K562 (cell line): ENCODE results near the gene FMNL2. TPM values are rescaled to one million over a fixed set of nuclear protein-coding genes. Genes with fewer than 3 reads are reported as not detected.

Source experiments
- ATAC-seq: fragments of 200-7000 bp; cut with Tn5 transposase; 3 replicates; pipeline ENCODE4 v1.9.1; 2020; ENCODE audit warnings: moderate library complexity
- BruUV-seq: library from RNA; stranded (reverse); fragments of 400-500 nt; replicated peaks from 2 replicates; lab custom pipeline; 2021; lab: Mats Ljungman, UMichigan
- CTCF ChIA-PET: fragments of 300-600 bp; formaldehyde crosslinking; extraction: SDS; loops from one replicate; lab custom pipeline; 2021; ENCODE audit warnings: low intra/inter-chr PET ratio; lab: Yijun Ruan, JAX
- POLR2A ChIA-PET: fragments of 300-600, 350-650 bp; sonication (Branson Sonifier 250); formaldehyde crosslinking; extraction: SDS; loops from one replicate; lab custom pipeline; 2021; ENCODE audit warnings: antibody characterized with exemption, inconsistent platforms; lab: Yijun Ruan, JAX
- DNase-seq, 4 experiments: peaks; one replicate each; pipeline versions ENCODE4 v3.0.0 to v3.0.0-alpha.2; 2011 to 2018; ENCODE audit warnings: low spot score in 3 of 4, mixed read lengths in 3 of 4; ENCODE audit errors: extremely low read depth in 1 of 4
- FAIRE-seq: peaks from 2 replicates; lab custom pipeline; 2011; peaks lifted over from hg19 to GRCh38; lab: Jason Lieb, UNC
- H2AFZ ChIP-seq: 2 replicates; pipeline ENCODE4 v1.6.0; 2011; ENCODE audit warnings: low read depth, low read length, control low read depth, inconsistent platforms
- H3K27ac ChIP-seq: fragments of 200-600 bp; 3 replicates; pipeline ENCODE4 v1.8.0; 2011; ENCODE audit warnings: low read depth, mild to moderate bottlenecking, control low read depth, inconsistent platforms, low read length, moderate library complexity, mixed read lengths; ENCODE audit errors: extremely low read depth
- H3K27me3 ChIP-seq, 2 experiments: fragments of 300-600 bp in 1 of 2; 2 replicates in 1 of 2; 3 replicates in 1 of 2; pipeline versions ENCODE4 v1.6.0 to v1.8.0; 2011; ENCODE audit warnings: inconsistent platforms in 2 of 2, low read length in 2 of 2, mild to moderate bottlenecking in 1 of 2, mixed read lengths in 1 of 2, moderate library complexity in 1 of 2; ENCODE audit not compliant: control insufficient read depth in 2 of 2, insufficient read depth in 2 of 2
- H3K36me3 ChIP-seq: fragments of 300-600 bp; 3 replicates; pipeline ENCODE4 v1.8.0; 2011; ENCODE audit warnings: mild to moderate bottlenecking, low read length, inconsistent platforms; ENCODE audit not compliant: control insufficient read depth, insufficient read depth
- H3K4me1 ChIP-seq, 2 experiments: fragments of 200-600 bp in 1 of 2; replicated peaks in 1 of 2; 2 replicates in 1 of 2; 3 replicates in 1 of 2; pipeline versions ENCODE4 v1.5.1 to v1.8.0; 2011; ENCODE audit warnings: inconsistent platforms in 2 of 2, low read length in 2 of 2, mild to moderate bottlenecking in 1 of 2, mixed read lengths in 1 of 2, moderate library complexity in 1 of 2; ENCODE audit not compliant: control insufficient read depth in 2 of 2, insufficient read depth in 2 of 2
- H3K4me2 ChIP-seq: 2 replicates; pipeline ENCODE4 v1.6.1; 2011; ENCODE audit warnings: low read length, control low read depth, inconsistent platforms, mixed read lengths; ENCODE audit not compliant: insufficient read depth
- H3K4me3 ChIP-seq: fragments of 200-600 bp; sonication (generic), shearing (Covaris generic); 2 replicates; pipeline ENCODE4 v1.5.1; 2016; ENCODE audit warnings: control low read depth, inconsistent platforms
- H3K79me2 ChIP-seq: fragments of 200-600 bp; 3 replicates; pipeline ENCODE4 v1.8.0; 2011; ENCODE audit warnings: low read length, inconsistent platforms; ENCODE audit not compliant: control insufficient read depth, insufficient read depth
- H3K9ac ChIP-seq, 2 experiments: 2 replicates each; pipeline versions ENCODE4 v1.6.0 to v1.6.1; 2011; ENCODE audit warnings: low read depth in 2 of 2, low read length in 2 of 2, control low read depth in 1 of 2, inconsistent platforms in 1 of 2, mild to moderate bottlenecking in 1 of 2, mixed read lengths in 1 of 2; ENCODE audit not compliant: insufficient read depth in 1 of 2
- H3K9me1 ChIP-seq: one replicate; pipeline ENCODE4 v1.6.0; 2011; ENCODE audit warnings: inconsistent platforms, mild to moderate bottlenecking, low read length, moderate library complexity; ENCODE audit not compliant: control insufficient read depth, insufficient read depth
- H3K9me3 ChIP-seq: replicated peaks from 2 replicates; pipeline ENCODE4 v1.5.1; 2011; ENCODE audit warnings: low read depth, low read length, inconsistent platforms; ENCODE audit not compliant: control insufficient read depth, insufficient read depth
- H4K20me1 ChIP-seq: replicated peaks from 2 replicates; pipeline ENCODE4 v1.6.1; 2011; ENCODE audit warnings: low read length, inconsistent platforms, mixed read lengths; ENCODE audit not compliant: control insufficient read depth, insufficient read depth
- ADNP ChIP-seq: fragments of 200-800 bp; sonication (Bioruptor generic); IDR thresholded peaks from 2 replicates; pipeline ENCODE4 v1.6.1; 2016; ENCODE audit warnings: missing genetic modification characterization, missing compliant biosample characterization
- DNMT1 ChIP-seq: fragments of 450-650 bp; IDR thresholded peaks from 2 replicates; pipeline ENCODE4 v1.6.1; 2016; ENCODE audit warnings: antibody characterized with exemption, mild to moderate bottlenecking
- EHMT2 ChIP-seq: fragments of 450-650 bp; IDR thresholded peaks from 2 replicates; pipeline ENCODE4 v1.6.1; 2018; ENCODE audit warnings: antibody characterized with exemption
- ESRRB ChIP-seq: fragments of 250-450 bp; sonication (Bioruptor Pico); IDR thresholded peaks from 2 replicates; pipeline ENCODE4 v1.5.0; 2020; ENCODE audit warnings: mild to moderate bottlenecking, moderate library complexity, borderline replicate concordance
- ETV6 ChIP-seq, 3 experiments: fragments of 150-350 bp in 1 of 3; sonication (generic) in 1 of 3; formaldehyde crosslinking in 1 of 3; IDR thresholded peaks; 2 replicates each; pipeline versions ENCODE4 v1.6.1 to v1.8.0; 2014 to 2022; ENCODE audit warnings: borderline replicate concordance in 2 of 3, low read depth in 2 of 3, antibody characterized with exemption in 1 of 3, low read length in 1 of 3, mild to moderate bottlenecking in 1 of 3, missing genetic modification reagents in 1 of 3
- EWSR1 ChIP-seq: fragments of 450-650 bp; IDR thresholded peaks from 2 replicates; pipeline ENCODE4 v1.6.1; 2018; ENCODE audit warnings: borderline replicate concordance, mild to moderate bottlenecking, low read depth, moderate library complexity; ENCODE audit not compliant: partially characterized antibody
- FIP1L1 ChIP-seq: fragments of 200-400 bp; formaldehyde crosslinking; IDR thresholded peaks from 2 replicates; pipeline ENCODE4 v1.6.1; 2018; ENCODE audit warnings: mild to moderate bottlenecking, low read depth, low read length; ENCODE audit not compliant: poor library complexity, severe bottlenecking
- IRF2 ChIP-seq: sonication (generic); formaldehyde crosslinking; IDR thresholded peaks from 2 replicates; pipeline ENCODE4 v1.8.1; 2022; ENCODE audit warnings: mild to moderate bottlenecking, missing genetic modification reagents
- KAT8 ChIP-seq: fragments of 450-650 bp; IDR thresholded peaks from 2 replicates; pipeline ENCODE4 v1.6.1; 2016; ENCODE audit warnings: low read depth, mild to moderate bottlenecking
- OTX1 ChIP-seq: fragments of 450-650 bp; formaldehyde crosslinking; IDR thresholded peaks from 2 replicates; pipeline ENCODE4 v1.4.0; 2022; ENCODE audit warnings: mild to moderate bottlenecking
- RAD51 ChIP-seq: fragments of 450-650 bp; IDR thresholded peaks from 2 replicates; pipeline ENCODE4 v1.7.1; 2016; ENCODE audit warnings: low read depth, mild to moderate bottlenecking, borderline replicate concordance
- RFX5 ChIP-seq: IDR thresholded peaks from 2 replicates; pipeline ENCODE4 v1.6.1; 2011; ENCODE audit warnings: low read depth, mild to moderate bottlenecking, improper control_type of control experiment, low read length
- SNIP1 ChIP-seq: fragments of 450-650 bp; IDR thresholded peaks from 2 replicates; pipeline ENCODE4 v1.7.1; 2017; ENCODE audit warnings: low read depth, mild to moderate bottlenecking
- SRF ChIP-seq, 2 experiments: fragments of 250-450, 450-650 bp in 1 of 2; sonication (Bioruptor Pico) in 1 of 2; sonication (generic) in 1 of 2; formaldehyde crosslinking; IDR thresholded peaks; 2 replicates each; pipeline versions ENCODE4 v1.5.0 to v1.5.1; 2020 to 2022; ENCODE audit warnings: mild to moderate bottlenecking in 1 of 2, missing genetic modification reagents in 1 of 2
- TBP ChIP-seq: optimal IDR thresholded peaks from 2 replicates; pipeline ENCODE3; 2011; ENCODE audit warnings: low read depth, low read length, improper control_type of control experiment
- TEAD2 ChIP-seq: fragments of 450-650 bp; IDR thresholded peaks from 2 replicates; pipeline ENCODE4 v1.6.1; 2016; ENCODE audit warnings: missing genetic modification characterization, control low read depth, missing compliant biosample characterization
- XRCC3 ChIP-seq: fragments of 450-650 bp; IDR thresholded peaks from 2 replicates; pipeline ENCODE4 v1.6.1; 2017; ENCODE audit warnings: mild to moderate bottlenecking, moderate library complexity
- ZC3H11A ChIP-seq: IDR thresholded peaks from 2 replicates; pipeline ENCODE4 v1.6.1; 2012; ENCODE audit warnings: low read depth, low read length, improper control_type of control experiment
- ZNF324 ChIP-seq: fragments of 250-450 bp; sonication (Bioruptor Pico); IDR thresholded peaks from 2 replicates; pipeline ENCODE4 v1.4.0; 2020; ENCODE audit warnings: mild to moderate bottlenecking
- in situ Hi-C: fragments of 300-500 bp; cut with MboI; formaldehyde crosslinking; loops from 4 replicates; pipeline ENCODE4 v1.15.0; 2018; ENCODE audit warnings: inconsistent platforms, mixed read lengths
- intact Hi-C: fragments of 100-400 bp; cut with micrococcal nuclease; formaldehyde crosslinking; loops from 2 replicates; pipeline ENCODE4 v1.14.2; 2022
- polyA plus RNA-seq, 8 experiments: library from polyadenylated mRNA; depleted of rRNA in 4 of 8; stranded (reverse) in 5 of 8; unstranded in 3 of 8; fragments of >200 nt; fragmentation: Nextera tagmentation in 2 of 8; fragmentation: Illumina TruSeq in 1 of 8; extraction: Ambion mirVana in 2 of 8; extraction: Trizol in 1 of 8; gene quantifications; 2 replicates each; pipeline versions ENCODE4 v1.2.1 to v1.2.3, GENCODE V29; 2011 to 2014; ENCODE audit warnings: inconsistent platforms in 1 of 8, missing spikeins in 1 of 8
- total RNA-seq, 7 experiments: library from RNA; depleted of rRNA in 6 of 7; stranded (reverse); fragments of >200 nt in 6 of 7; fragmentation: Illumina TruSeq in 2 of 7; extraction: Trizol in 2 of 7; gene quantifications; 2 replicates each; pipeline versions ENCODE4 v1.2.1 to v1.2.3, GENCODE V29; 2011 to 2021; ENCODE audit warnings: low replicate concordance in 1 of 7

FMNL2 gene
- total and polyA plus RNA-seq, 9 of the 15 experiments (the other 6 are each of a cell fraction or from before 2014, with no cell fraction given) = 0.15 to 0.49 (median 0.24) TPM; not detected in 1

DNA sequence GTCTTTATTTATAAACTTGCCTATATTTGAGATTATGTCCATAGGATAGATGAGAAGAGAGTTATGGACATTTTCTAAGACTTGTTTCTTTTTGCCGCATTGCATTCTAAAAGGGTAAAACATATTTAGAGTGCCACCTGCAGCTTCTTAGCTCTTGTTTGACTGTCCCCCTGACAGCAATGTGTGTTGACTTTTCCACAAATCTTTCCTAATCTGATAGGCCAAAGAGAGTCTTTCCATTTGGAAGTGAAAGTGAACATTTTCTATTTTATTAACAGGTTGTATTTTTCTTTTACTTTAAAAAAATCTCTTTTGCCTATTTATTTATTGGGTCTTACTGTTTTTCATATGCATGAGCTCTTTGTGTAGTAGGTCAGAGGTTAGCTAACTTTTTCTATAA, 58.4 kb downstream of the FMNL2 start (continued):
- TF ChIP-seq RFX5 (no peak), EHMT2 (no peak), ADNP (tag) (no peak), OTX1 (CRISPR knock-in tag) (no peak), ZNF324 (CRISPR knock-in tag) (no peak), TEAD2 (no peak), ESRRB (no peak), EWSR1 (no peak)

DNA sequence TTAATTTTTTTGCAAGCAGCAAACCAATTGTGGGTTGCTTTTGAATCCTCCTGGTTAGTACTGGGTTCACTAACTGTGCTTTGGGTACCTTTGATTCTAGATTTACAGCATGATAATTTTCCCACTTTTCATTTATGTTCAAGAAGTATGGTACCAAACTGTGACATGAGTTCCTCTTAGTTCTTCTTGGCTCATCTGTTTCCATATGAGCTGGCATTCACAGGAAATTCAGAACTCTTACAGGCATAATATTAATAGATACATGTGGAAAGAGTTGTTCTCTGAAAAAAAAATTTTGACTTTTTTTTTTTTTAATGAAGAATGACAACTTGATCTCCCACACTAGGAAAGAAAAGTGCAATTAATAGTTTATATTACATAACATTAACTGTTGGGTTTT, 59.4 kb downstream of the FMNL2 start:
- FAIRE-seq (no peak), ATAC-seq (no peak), DNase-seq (no peak)
- BruUV-seq = no TSS peak
- Histone ChIP-seq H3K9ac (no peak overlapping the region), H2AFZ (no peak overlapping the region), H3K27ac (no peak overlapping the region), H3K4me3 (no peak overlapping the region), H3K9me1 (no peaks in the 10 kb centered on the region), H4K20me1 (no peaks in the 10 kb centered on the region), H3K4me2 (no peak overlapping the region)
- intact Hi-C loops = no loop called here
- TF ChIP-seq FIP1L1 (no peak), ETV6 (IDR thresholded peaks at IDR 0.05; ENCODE audit: borderline replicate concordance in 1 of 2, low read depth in 2 of 2, low read length in 1 of 2) (no peak), ETV6 (CRISPR knock-in tag; IDR thresholded peaks at IDR 0.05; ENCODE audit: borderline replicate concordance) (no peak), SNIP1 (no peak), DNMT1 (no peak), ZC3H11A (no peak), RAD51 (no peak), ESRRB (no peak), SRF (CRISPR knock-in tag; IDR thresholded peaks at IDR 0.05) (no peak), IRF2 (no peak), KAT8 (no peak), XRCC3 (no peak), TBP (no peak)
- TF ChIP-seq, all 486 proteins: peak for 0
- H3K9me3 ChIP-seq = no peaks in the 10 kb centered on the region
- in situ Hi-C loops = no loop called here
- H3K4me1 ChIP-seq = peaks cover 0 to 2% of the 10 kb centered on the region in 2 experiments; a peak in 1 of 5 replicates
- ChIA-PET CTCF (no interaction called here), POLR2A (no interaction called here)
- no peaks in the 10 kb centered on the region for H3K79me2 ChIP-seq
- peaks cover 5 to 21% of the 10 kb centered on the region in 2 experiments for H3K27me3 ChIP-seq
- H3K36me3 ChIP-seq = no peaks in the 10 kb centered on the region
